A549 (cell line): ENCODE results near the gene MACROH2A2.

ENCODE experiments used
- CTCF ChIP-seq: fragments of >200 bp; sonication (Bioruptor Twin); formaldehyde crosslinking; IDR thresholded peaks from 3 replicates; pipeline ENCODE4 v1.5.1; 2016
- EHMT2 ChIP-seq: fragments of 200-600 bp; sonication (generic); IDR thresholded peaks from 2 replicates; pipeline ENCODE4 v1.6.1; 2016; ENCODE audit warnings: antibody characterized with exemption, low read depth, mild to moderate bottlenecking, moderate library complexity
- MAFK ChIP-seq: fragments of 450-650 bp; IDR thresholded peaks from 2 replicates; pipeline ENCODE4 v1.6.1; 2014; ENCODE audit not compliant: partially characterized antibody
- MAZ ChIP-seq: fragments of 150-350 bp; IDR thresholded peaks from 2 replicates; pipeline ENCODE4 v1.6.1; 2014; ENCODE audit warnings: antibody characterized with exemption, low read depth, low read length, borderline replicate concordance
- NR3C1 ChIP-seq: fragments of >200 bp; sonication (Bioruptor Twin); formaldehyde crosslinking; IDR thresholded peaks from 3 replicates; pipeline ENCODE4 v1.6.1; 2017
- POLR2A ChIP-seq: IDR thresholded peaks from 2 replicates; pipeline ENCODE4 v1.6.1; 2012; ENCODE audit warnings: mild to moderate bottlenecking, low read length
- RNF2 ChIP-seq: fragments of 200-600 bp; sonication (generic); IDR thresholded peaks from 2 replicates; pipeline ENCODE4 v1.6.1; 2016; ENCODE audit warnings: low read depth, mild to moderate bottlenecking, antibody characterized with exemption, moderate library complexity, borderline replicate concordance
- SREBF2 ChIP-seq: fragments of 450-650 bp; IDR thresholded peaks from 2 replicates; pipeline ENCODE4 v1.6.1; 2014; ENCODE audit warnings: mild to moderate bottlenecking, moderate library complexity
- TFCP2L1 ChIP-seq: fragments of 250-450 bp; sonication (Bioruptor Pico); IDR thresholded peaks from 2 replicates; pipeline ENCODE4 v1.5.0; 2021; ENCODE audit warnings: mild to moderate bottlenecking
- TF ChIP-seq, protein P1 (sequence below): IDR thresholded peaks from 2 replicates; pipeline ENCODE4 v1.6.1; 2012

GRCh38 chr10:70090013-70090412 is 37.4 kb downstream of the MACROH2A2 start:
- TF ChIP-seq CTCF: no peak
- TF ChIP-seq NR3C1: no peak
- TF ChIP-seq MAFK: no peak
- TF ChIP-seq, protein P1, sequence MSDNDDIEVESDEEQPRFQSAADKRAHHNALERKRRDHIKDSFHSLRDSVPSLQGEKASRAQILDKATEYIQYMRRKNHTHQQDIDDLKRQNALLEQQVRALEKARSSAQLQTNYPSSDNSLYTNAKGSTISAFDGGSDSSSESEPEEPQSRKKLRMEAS: no peak
- no peak for TF ChIP-seq SREBF2
- TF ChIP-seq RNF2: no peak
- TF ChIP-seq MAZ: no peak
- TF ChIP-seq POLR2A: no peak
- no peak for TF ChIP-seq EHMT2
- no peak for TF ChIP-seq TFCP2L1 (CRISPR knock-in tag)
